DND-41 (cell line): ENCODE measurements around the gene DGKQ.

Experiments
- EZH2 ChIP-seq: IDR thresholded peaks from 3 replicates; pipeline ENCODE4 v1.6.1; 2012; ENCODE audit warnings: borderline replicate concordance, low read depth, mild to moderate bottlenecking, moderate library complexity, low read length, inconsistent platforms; ENCODE audit not compliant: severe bottlenecking
- TF ChIP-seq, protein P1 (sequence below): IDR thresholded peaks from 2 replicates; pipeline ENCODE4 v1.5.1; 2012; ENCODE audit warnings: borderline replicate concordance, low read length, moderate library complexity, mild to moderate bottlenecking; ENCODE audit not compliant: poor library complexity, severe bottlenecking; ENCODE audit errors: extremely low read depth

- no peak for TF ChIP-seq EZH2
- TF ChIP-seq, protein P1, sequence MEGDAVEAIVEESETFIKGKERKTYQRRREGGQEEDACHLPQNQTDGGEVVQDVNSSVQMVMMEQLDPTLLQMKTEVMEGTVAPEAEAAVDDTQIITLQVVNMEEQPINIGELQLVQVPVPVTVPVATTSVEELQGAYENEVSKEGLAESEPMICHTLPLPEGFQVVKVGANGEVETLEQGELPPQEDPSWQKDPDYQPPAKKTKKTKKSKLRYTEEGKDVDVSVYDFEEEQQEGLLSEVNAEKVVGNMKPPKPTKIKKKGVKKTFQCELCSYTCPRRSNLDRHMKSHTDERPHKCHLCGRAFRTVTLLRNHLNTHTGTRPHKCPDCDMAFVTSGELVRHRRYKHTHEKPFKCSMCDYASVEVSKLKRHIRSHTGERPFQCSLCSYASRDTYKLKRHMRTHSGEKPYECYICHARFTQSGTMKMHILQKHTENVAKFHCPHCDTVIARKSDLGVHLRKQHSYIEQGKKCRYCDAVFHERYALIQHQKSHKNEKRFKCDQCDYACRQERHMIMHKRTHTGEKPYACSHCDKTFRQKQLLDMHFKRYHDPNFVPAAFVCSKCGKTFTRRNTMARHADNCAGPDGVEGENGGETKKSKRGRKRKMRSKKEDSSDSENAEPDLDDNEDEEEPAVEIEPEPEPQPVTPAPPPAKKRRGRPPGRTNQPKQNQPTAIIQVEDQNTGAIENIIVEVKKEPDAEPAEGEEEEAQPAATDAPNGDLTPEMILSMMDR: no peak
These were observed 28.8 kb upstream of the DGKQ start for GRCh38 chr4:1002131-1002630.
